IPS-15b (cell line): Measurements from ENCODE around the gene CBFA2T2.
"Not testable (repeated sequence)": the region's sequence is repeated elsewhere in the genome, so short reads cannot be mapped to it uniquely, and the experiment has no call there.

Experiments
- H3K27me3 ChIP-seq: one replicate; pipeline ENCODE4 v1.6.1; 2013; ENCODE audit warnings: low read length; ENCODE audit not compliant: control insufficient read depth, insufficient read depth
- H3K36me3 ChIP-seq: one replicate; pipeline ENCODE4 v1.6.1; 2013; ENCODE audit warnings: low read length; ENCODE audit not compliant: control insufficient read depth, insufficient read depth
- H3K4me1 ChIP-seq: one replicate; pipeline ENCODE4 v1.6.1; 2013; ENCODE audit warnings: mild to moderate bottlenecking, low read length; ENCODE audit not compliant: control insufficient read depth, insufficient read depth
- H3K4me3 ChIP-seq: one replicate; pipeline ENCODE4 v1.5.1; 2013; ENCODE audit warnings: low read depth, low read length
- H3K9ac ChIP-seq: one replicate; pipeline ENCODE4 v1.6.1; 2013; ENCODE audit warnings: low read depth, mild to moderate bottlenecking, low read length
- H3K9me3 ChIP-seq: one replicate; pipeline ENCODE4 v1.6.1; 2013; ENCODE audit warnings: mild to moderate bottlenecking, low read length; ENCODE audit not compliant: control insufficient read depth, insufficient read depth

The CBFA2T2 gene

DNA sequence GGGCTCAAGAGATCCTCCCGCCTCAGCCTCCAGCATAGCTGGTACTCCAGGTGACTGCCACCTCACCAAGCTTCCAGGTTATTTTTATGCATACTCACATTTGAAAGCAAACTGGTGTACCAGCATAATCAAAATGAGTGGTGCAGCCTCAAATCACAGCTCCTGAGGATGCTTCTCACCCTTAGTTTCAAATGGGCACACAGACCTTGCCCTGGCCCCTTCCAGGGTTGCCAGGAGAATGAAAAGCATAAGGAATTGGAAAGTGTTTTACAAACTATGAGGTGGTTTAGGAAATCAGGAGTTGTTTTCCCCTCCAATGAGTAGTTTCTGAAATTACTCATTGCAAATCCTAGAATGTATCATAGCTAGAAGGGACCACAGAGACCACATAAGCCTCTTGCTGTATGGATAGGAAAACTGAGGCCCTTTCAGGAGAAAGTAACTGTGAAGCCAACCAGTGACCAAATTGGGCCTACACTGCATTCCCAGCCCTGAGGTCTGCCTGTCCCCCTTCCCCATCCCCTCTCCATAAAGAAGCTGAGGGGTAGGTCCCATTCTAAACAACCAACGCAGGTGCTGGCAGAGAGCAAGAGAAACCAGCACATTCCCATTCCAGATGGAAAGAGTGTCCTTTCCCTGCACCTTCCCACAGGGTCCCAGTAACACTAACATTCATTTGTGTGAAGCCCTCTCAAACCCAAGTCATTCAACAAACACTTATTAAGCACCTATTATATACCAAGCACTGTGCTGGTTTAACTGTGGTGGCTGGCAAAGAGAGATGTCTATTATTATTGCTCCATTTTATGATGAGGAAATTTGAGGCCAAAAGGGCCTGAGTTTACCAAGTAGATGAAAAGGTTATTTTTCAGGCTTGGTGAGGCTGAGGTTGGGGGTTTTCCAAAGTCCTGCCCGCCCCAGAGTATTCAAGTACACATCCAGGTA is 198.4 kb downstream of the CBFA2T2 start:
- Histone ChIP-seq H3K4me1 (peaks cover 8% of the 10 kb centered on the region), H3K36me3 (peaks cover 2% of the 10 kb centered on the region), H3K27me3 (peaks cover 12% of the 10 kb centered on the region), H3K4me3 (no peak overlapping the region), H3K9me3 (no peaks in the 10 kb centered on the region), H3K9ac (no peak overlapping the region)

DNA sequence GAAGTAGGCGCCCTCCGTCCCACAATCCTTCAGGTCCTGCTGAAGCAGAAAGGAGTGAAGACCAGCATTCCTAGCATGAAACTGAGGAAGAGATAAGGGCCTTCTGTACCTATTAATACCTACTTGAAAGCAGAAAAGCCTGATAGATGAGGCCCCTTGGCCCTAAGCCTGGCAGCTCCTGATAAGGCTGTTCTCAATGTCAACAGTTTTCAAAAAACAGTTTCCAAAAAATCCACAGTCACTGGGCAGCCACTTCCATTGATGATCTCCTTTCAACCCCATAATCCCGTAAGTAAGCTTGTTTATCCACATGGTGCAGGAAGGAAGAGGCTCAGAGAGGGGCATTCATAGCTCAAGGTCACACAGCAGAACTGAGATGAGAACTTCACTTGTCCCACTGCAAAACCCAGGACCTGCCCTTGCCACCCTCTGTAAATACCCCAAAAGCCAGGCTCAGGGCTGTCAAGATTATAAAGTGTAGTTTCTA is 199.1 kb downstream of the CBFA2T2 start:
- Histone ChIP-seq H3K27me3 (peaks cover 12% of the 10 kb centered on the region), H3K9me3 (no peaks in the 10 kb centered on the region), H3K4me1 (peaks cover 8% of the 10 kb centered on the region), H3K9ac (no peak overlapping the region), H3K4me3 (no peak overlapping the region), H3K36me3 (no peaks in the 10 kb centered on the region)

DNA sequence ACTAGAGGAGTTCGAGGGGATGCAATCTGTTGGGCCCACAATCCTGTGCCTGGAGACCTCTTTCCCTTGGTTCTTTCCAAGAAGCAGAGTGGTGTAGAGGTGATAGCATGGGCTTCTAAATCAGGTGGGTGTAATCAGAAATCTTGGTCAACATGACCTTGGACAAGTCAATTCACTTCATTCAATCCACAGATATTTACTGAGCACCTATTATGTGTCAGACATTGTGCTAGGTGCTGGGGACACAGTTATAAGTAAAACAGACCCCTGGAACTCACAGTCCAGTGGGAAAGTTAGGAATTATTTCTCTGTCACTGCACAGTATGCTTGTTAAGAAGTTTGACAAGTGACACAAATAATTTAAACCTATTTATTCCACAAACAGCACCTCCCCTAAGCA is 199.6 kb downstream of the CBFA2T2 start:
- no peak overlapping the region for H3K4me3 ChIP-seq
- H3K4me1 ChIP-seq = peaks cover 6% of the 10 kb centered on the region
- H3K9me3 ChIP-seq = no peaks in the 10 kb centered on the region
- peaks cover 12% of the 10 kb centered on the region for H3K27me3 ChIP-seq
- no peak overlapping the region for H3K9ac ChIP-seq
- no peaks in the 10 kb centered on the region for H3K36me3 ChIP-seq

DNA sequence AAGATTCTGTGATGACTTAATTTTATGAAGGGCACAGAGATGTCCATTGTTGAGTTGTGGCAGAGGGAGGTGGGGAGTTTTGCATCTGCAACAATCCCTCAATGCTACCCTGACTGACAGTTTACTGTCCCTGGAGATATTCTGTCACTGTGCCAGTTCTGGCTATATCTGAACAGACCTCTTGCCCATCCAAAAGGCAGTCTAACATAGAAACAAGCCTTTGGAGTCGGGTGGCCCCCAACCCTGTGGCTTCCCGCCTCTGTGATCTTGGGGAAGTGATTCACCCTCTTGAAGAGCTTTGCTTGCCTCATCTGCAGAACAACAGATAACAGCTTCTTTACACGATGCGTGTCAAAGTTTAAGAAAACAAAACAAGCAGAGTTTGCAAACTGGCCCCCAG is 200.1 kb downstream of the CBFA2T2 start:
- Histone ChIP-seq H3K9me3 (no peaks in the 10 kb centered on the region), H3K36me3 (no peaks in the 10 kb centered on the region), H3K4me1 (peaks cover 6% of the 10 kb centered on the region), H3K27me3 (peaks cover 12% of the 10 kb centered on the region), H3K4me3 (no peak overlapping the region), H3K9ac (no peak overlapping the region)

DNA sequence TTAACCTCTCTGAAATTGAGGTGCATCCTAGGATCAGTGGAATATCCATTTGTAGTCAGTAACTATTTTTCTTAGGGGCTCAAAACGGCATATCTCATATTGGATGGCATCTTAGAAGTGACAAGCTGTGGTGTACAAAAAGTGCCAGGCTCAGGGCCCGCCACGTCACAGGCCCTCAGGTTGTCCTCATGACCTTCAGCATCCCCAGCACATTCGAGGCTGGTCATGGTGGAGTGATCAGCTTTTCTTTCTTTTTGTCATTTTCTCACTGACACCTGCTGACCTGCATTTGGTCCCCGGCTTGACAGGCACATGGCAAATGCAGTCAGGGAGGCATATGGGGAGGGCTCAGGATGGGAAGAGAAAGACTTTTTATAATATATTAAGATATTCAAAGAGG is 203.4 kb downstream of the CBFA2T2 start:
- Histone ChIP-seq H3K4me3 (no peak overlapping the region), H3K36me3 (no peaks in the 10 kb centered on the region), H3K9ac (no peak overlapping the region), H3K9me3 (no peaks in the 10 kb centered on the region), H3K27me3 (peaks cover 11% of the 10 kb centered on the region), H3K4me1 (peaks cover 2% of the 10 kb centered on the region)

DNA sequence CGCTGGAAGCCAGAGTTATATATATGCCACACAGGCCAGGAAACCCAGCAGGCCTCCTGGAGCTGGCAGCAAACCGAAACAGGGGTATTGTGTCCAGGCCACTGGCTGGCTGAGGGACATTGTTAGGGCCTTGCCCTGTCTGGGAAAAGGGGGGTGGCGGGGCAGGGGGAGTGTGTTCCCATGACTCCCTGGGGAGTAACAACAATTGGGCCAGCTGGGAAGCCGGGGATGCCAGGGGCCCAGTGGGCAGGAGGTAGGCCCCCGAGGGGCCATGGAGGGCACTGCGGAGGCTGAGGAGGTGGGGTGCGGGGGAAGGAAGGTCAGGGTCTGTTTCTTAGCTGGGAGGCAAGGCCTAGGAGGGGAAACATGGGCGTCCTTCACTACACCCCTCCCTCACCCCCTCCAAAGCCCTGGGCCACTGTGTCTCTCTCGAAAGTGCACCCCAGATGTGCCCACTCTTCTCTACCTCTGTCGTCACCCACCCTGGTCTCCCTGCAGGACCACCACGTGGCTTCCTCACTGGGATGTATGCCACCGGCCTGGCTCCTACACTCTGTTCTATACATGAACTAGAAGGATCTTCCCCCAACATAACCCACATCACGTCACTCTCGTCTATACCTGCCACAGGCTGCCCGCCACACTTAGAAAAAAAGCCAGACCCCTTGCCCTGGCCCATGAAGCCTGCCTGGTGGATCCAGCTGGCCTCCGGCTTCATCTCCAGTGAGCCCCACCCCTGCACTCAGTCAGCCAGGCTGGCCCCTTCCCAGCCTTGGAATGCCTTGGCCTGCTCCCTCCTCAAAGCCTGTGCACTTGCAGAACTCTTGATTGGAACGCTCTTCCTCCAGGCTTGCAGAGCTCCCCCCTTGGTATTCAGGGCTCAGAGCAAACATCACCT is 204.1 kb downstream of the CBFA2T2 start:
- H3K27me3 ChIP-seq = peaks cover 9% of the 10 kb centered on the region
- H3K9me3 ChIP-seq = no peaks in the 10 kb centered on the region
- peaks cover 2% of the 10 kb centered on the region for H3K4me1 ChIP-seq
- H3K9ac ChIP-seq = no peak overlapping the region
- H3K36me3 ChIP-seq = no peaks in the 10 kb centered on the region
- H3K4me3 ChIP-seq = no peak overlapping the region

DNA sequence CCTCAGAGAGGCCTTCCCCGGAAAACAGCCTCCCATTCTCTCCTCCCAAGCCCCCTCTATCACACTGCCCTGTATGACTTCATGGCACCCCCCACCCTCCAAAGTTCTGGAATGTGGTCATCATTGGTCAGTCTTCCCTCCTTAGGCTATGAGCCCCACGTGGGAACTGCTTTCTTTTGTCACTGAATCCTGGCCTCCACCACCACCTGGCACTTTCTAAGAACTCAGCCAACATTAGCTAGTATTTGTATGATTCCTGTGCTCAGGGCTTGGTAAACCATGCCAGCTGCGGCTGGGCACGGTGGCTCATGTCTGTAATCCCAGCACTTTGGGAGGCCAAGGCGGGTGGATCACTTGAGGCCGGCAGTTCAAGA is 204.7 kb downstream of the CBFA2T2 start:
- H3K27me3 ChIP-seq = peaks cover 4% of the 10 kb centered on the region
- no peaks in the 10 kb centered on the region for H3K36me3 ChIP-seq
- H3K4me3 ChIP-seq = no peak overlapping the region
- no peaks in the 10 kb centered on the region for H3K9me3 ChIP-seq
- H3K9ac ChIP-seq = no peak overlapping the region
- peaks cover 2% of the 10 kb centered on the region for H3K4me1 ChIP-seq

DNA sequence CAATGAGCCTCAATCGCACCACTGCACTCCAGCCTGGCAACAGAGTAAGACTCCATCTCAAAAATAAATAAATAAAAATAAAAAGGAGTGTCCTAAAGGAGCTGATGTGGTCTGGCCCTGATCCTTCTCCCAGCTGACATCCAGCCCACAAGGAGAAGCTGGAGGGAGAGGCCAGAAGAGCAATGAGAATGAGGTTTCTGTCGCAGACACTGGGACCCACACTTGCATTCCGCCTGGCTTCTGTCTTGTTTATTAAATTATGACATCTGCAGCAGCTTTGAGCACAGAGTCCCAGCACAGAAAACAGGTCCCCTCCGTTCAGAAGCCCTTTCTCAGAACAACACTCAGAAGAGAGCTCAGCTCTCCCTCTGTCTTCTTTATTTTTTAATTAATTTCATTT is 206.6 kb downstream of the CBFA2T2 start:
- Histone ChIP-seq H3K27me3 (no peaks in the 10 kb centered on the region), H3K4me1 (no peaks in the 10 kb centered on the region), H3K4me3 (no peak overlapping the region), H3K9ac (no peak overlapping the region), H3K36me3 (no peaks in the 10 kb centered on the region), H3K9me3 (no peaks in the 10 kb centered on the region)

DNA sequence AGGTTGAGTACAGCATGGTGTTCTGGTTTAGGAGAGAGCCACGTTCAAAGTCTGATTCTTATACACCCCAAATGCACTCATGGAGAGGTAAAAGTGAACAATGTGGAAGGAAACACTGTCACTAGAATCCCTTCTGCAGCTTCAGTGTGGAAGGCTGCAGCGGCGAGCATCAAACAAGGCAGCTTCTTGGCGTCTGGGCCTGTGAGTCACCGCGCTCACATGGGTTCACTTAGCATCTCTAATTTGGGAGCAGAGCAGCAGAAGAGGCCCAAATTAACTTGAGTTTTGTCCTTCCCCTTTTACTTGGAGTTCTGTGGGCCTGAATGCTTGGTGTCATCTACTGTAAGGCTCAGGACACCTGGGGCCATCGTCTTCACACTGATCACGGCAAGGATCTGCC is 207.2 kb downstream of the CBFA2T2 start:
- Histone ChIP-seq H3K9me3 (no peaks in the 10 kb centered on the region), H3K4me3 (no peak overlapping the region), H3K36me3 (no peaks in the 10 kb centered on the region), H3K27me3 (no peaks in the 10 kb centered on the region), H3K9ac (no peak overlapping the region), H3K4me1 (no peaks in the 10 kb centered on the region)

DNA sequence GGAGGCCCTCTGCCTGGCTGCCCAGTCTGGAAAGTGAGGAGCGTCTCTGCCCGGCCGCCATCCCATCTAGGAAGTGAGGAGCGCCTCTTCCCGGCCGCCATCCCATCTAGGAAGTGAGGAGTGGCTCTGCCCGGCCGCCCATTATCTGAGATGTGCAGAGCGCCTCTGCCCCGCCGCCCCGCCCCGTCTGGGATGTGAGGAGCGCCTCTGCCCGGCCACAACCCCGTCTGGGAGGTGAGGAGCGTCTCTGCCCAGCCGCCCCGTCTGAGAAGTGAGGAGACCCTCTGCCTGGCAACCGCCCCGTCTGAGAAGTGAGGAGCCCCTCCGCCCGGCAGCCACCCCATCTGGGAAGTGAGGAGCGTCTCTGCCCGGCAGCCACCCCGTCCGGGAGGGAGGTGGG is 209.1 kb downstream of the CBFA2T2 start:
- not testable (repeated sequence) for H3K27me3 ChIP-seq, H3K9me3 ChIP-seq, H3K4me3 ChIP-seq

More for the DNA sequence above, 209.1 kb downstream of the CBFA2T2 start:
- not testable (repeated sequence) for H3K36me3 ChIP-seq, H3K9ac ChIP-seq, H3K4me1 ChIP-seq
